ENCODE results near the gene LUZP2.

LUZP2 gene

DNA sequence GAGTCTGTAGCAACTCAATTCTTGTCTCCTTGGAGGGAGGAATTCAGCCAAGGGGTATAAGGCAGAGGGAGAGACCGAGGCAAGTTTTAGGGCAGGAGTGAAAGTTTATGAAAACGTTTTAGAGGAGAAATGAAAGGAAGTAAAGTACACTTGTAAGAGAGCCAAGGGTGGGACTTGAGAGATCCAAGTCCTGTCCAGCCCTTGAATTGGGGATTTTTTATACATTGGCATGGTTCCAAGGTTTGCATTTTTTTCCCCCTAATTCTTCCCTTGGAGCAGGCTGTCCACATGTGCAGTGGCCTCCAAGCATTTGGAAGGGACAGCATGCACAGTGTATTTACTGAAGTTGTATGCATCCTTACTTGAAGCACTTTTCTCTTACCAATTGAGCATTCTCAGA is 192.1 kb downstream of the LUZP2 start:
- H3K27me3 ChIP-seq (ENCODE audit: control insufficient read depth, low read length) = no peaks in the 10 kb centered on the region
- no peaks in the 10 kb centered on the region for H4K20me1 ChIP-seq (ENCODE audit: control insufficient read depth, insufficient read depth, low read depth, low read length)
- no peak overlapping the region for H3K27ac ChIP-seq (ENCODE audit: low read depth, low read length)
- no peak overlapping the region for H3K4me3 ChIP-seq (ENCODE audit: low read length)
- no peaks in the 10 kb centered on the region for H3K36me3 ChIP-seq (ENCODE audit: control insufficient read depth, low read length)
- no peaks in the 10 kb centered on the region for H3K9me2 ChIP-seq (replicated peaks; ENCODE audit: control insufficient read depth, low read length)
- no peaks in the 10 kb centered on the region for H3F3A ChIP-seq (ENCODE audit: control insufficient read depth, insufficient read depth)
- H3K9me3 ChIP-seq (ENCODE audit: control insufficient read depth, insufficient read depth, low read length) = no peaks in the 10 kb centered on the region
- no peak for TF ChIP-seq CTCF (IDR thresholded peaks at IDR 0.05; ENCODE audit: low read depth, low read length, poor library complexity, severe bottlenecking)
- no peak for TF ChIP-seq EZH2phosphoT487 (IDR thresholded peaks at IDR 0.05; ENCODE audit: borderline replicate concordance, low read length)
- H3K4me1 ChIP-seq (ENCODE audit: control insufficient read depth, low read length) = no peaks in the 10 kb centered on the region
- H3K4me2 ChIP-seq (ENCODE audit: low read length) = no peak overlapping the region
- no peaks in the 10 kb centered on the region for H3K79me2 ChIP-seq (ENCODE audit: control insufficient read depth, low read length)

DNA sequence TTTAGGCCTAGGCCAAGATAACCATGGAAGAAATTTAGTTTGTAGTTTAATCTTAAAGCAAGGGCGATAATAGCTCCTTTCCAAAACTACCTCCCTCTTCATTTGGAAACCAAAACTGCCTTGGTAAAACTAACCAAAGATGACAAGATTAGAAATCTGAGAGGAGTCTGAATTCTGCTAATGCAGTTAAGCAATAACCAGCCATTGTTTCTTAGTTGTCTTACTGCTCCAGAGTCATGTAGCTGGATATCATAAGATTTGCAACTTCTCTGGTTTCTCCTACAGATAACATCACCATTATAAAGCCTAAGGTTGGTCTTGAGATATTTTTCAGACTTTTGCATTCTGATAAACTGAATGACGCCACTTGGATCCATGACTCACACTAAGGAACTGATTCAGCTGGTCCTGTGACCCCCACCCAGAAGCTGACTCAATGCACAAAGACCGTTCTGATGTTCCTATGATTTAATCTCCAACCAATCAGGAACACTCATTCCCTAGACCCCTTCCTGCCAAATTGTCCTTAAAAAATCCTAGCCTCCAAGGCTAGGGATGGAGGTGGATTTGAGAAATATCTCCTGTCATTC is 200.8 kb downstream of the LUZP2 start:
- no peak overlapping the region for H3K27ac ChIP-seq (ENCODE audit: low read depth, low read length)
- no peak overlapping the region for H3K4me2 ChIP-seq (ENCODE audit: low read length)
- no peaks in the 10 kb centered on the region for H4K20me1 ChIP-seq (ENCODE audit: control insufficient read depth, insufficient read depth, low read depth, low read length)
- H3K27me3 ChIP-seq (ENCODE audit: control insufficient read depth, low read length) = no peaks in the 10 kb centered on the region
- H3F3A ChIP-seq (ENCODE audit: control insufficient read depth, insufficient read depth) = no peaks in the 10 kb centered on the region
- TF ChIP-seq CTCF (IDR thresholded peaks at IDR 0.05; ENCODE audit: low read depth, low read length, poor library complexity, severe bottlenecking) = no peak
- TF ChIP-seq EZH2phosphoT487 (IDR thresholded peaks at IDR 0.05; ENCODE audit: borderline replicate concordance, low read length) = no peak
- H3K4me1 ChIP-seq (ENCODE audit: control insufficient read depth, low read length) = no peaks in the 10 kb centered on the region
- H3K36me3 ChIP-seq (ENCODE audit: control insufficient read depth, low read length) = no peaks in the 10 kb centered on the region
- H3K79me2 ChIP-seq (ENCODE audit: control insufficient read depth, low read length) = no peaks in the 10 kb centered on the region
- no peaks in the 10 kb centered on the region for H3K9me3 ChIP-seq (ENCODE audit: control insufficient read depth, insufficient read depth, low read length)
- H3K4me3 ChIP-seq (ENCODE audit: low read length) = no peak overlapping the region
- no peaks in the 10 kb centered on the region for H3K9me2 ChIP-seq (replicated peaks; ENCODE audit: control insufficient read depth, low read length)

- H3K27ac ChIP-seq (ENCODE audit: low read depth, low read length) = no peak overlapping the region
- no peak overlapping the region for H3K4me3 ChIP-seq (ENCODE audit: low read length)
- H3K4me2 ChIP-seq (ENCODE audit: low read length) = no peak overlapping the region
- no peak for TF ChIP-seq CTCF (IDR thresholded peaks at IDR 0.05; ENCODE audit: low read depth, low read length, poor library complexity, severe bottlenecking)
- TF ChIP-seq EZH2phosphoT487 (IDR thresholded peaks at IDR 0.05; ENCODE audit: borderline replicate concordance, low read length) = no peak
- no peaks in the 10 kb centered on the region for H3K4me1 ChIP-seq (ENCODE audit: control insufficient read depth, low read length)
- H4K20me1 ChIP-seq (ENCODE audit: control insufficient read depth, insufficient read depth, low read depth, low read length) = no peaks in the 10 kb centered on the region
- H3K9me2 ChIP-seq (replicated peaks; ENCODE audit: control insufficient read depth, low read length) = no peaks in the 10 kb centered on the region
- H3K9me3 ChIP-seq (ENCODE audit: control insufficient read depth, insufficient read depth, low read length) = no peaks in the 10 kb centered on the region
- H3K79me2 ChIP-seq (ENCODE audit: control insufficient read depth, low read length) = no peaks in the 10 kb centered on the region
- H3K27me3 ChIP-seq (ENCODE audit: control insufficient read depth, low read length) = no peaks in the 10 kb centered on the region
- no peaks in the 10 kb centered on the region for H3K36me3 ChIP-seq (ENCODE audit: control insufficient read depth, low read length)
- H3F3A ChIP-seq (ENCODE audit: control insufficient read depth, insufficient read depth) = no peaks in the 10 kb centered on the region
Observed at GRCh38 chr11:24704716-24705115, 207.9 kb downstream of the LUZP2 start.

Data from DOHH2 (cell line).